Erythroblast (primary cell): ENCODE measurements around the gene PCDH15.

Experiments
- GATA1 ChIP-seq: IDR thresholded peaks from 2 replicates; pipeline ENCODE4 v1.6.1; 2011; ENCODE audit warnings: low read depth, mild to moderate bottlenecking, control low read depth, low read length, moderate library complexity
- POLR2A ChIP-seq: IDR thresholded peaks from 2 replicates; pipeline ENCODE4 v1.6.1; 2011; ENCODE audit warnings: mild to moderate bottlenecking, low read length

DNA sequence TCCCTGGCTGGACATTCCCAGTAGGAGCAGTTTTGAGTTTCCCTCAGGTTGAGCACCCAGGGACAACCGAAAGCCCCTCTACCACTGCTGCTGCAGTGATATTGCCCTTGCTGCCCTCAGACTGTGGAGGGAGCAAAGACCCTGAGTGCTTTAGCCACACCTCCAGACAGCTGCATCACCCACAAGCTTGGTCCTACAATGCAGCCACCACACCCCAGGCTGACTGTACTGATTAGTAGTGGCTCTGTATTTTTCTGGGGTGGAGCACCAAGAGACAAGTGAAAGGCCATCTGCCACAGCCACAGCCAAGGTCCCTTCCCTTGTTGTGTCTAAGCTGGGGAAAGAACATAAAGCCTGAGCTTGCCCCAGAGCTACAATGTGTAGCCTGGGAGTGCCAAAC lies 789.9 kb downstream of the PCDH15 start:
- TF ChIP-seq POLR2A (no peak), GATA1 (no peak)
